SU-DHL-6 (cell line): ENCODE data around the gene F11R.

Source experiments
- H2AFZ ChIP-seq: fragments of 200-600 bp; sonication (generic); 2 replicates; pipeline ENCODE4 v1.6.1; 2014; ENCODE audit warnings: low read depth, mild to moderate bottlenecking, moderate library complexity, mixed read lengths, antibody characterized with exemption, low read length; ENCODE audit not compliant: severe bottlenecking
- H3F3A ChIP-seq: fragments of 200-600 bp; shearing (Covaris generic); 2 replicates; pipeline ENCODE4 v1.6.0; 2016; ENCODE audit warnings: antibody characterized with exemption, mild to moderate bottlenecking; ENCODE audit not compliant: insufficient read depth
- H3K27ac ChIP-seq: fragments of 200-600 bp; sonication (generic); 2 replicates; pipeline ENCODE4 v1.5.1; 2016; ENCODE audit warnings: low read depth, mild to moderate bottlenecking, low read length, moderate library complexity, mixed read lengths
- H3K27me3 ChIP-seq: fragments of 200-600 bp; sonication (generic), shearing (Covaris generic); 2 replicates; pipeline ENCODE4 v1.6.0; 2014; ENCODE audit warnings: mild to moderate bottlenecking, low read length
- H3K36me3 ChIP-seq: fragments of 200-600 bp; sonication (generic); 2 replicates; pipeline ENCODE4 v1.6.1; 2014; ENCODE audit warnings: mild to moderate bottlenecking, low read length, mixed read lengths
- H3K4me2 ChIP-seq: fragments of 300-600, 200-600 bp; shearing (Covaris generic), sonication (generic); 2 replicates; pipeline ENCODE4 v1.6.0; 2014; ENCODE audit warnings: low read length, low read depth, mild to moderate bottlenecking; ENCODE audit not compliant: poor library complexity, severe bottlenecking
- H3K4me3 ChIP-seq: fragments of 200-600 bp; sonication (generic); 2 replicates; pipeline ENCODE4 v1.5.1; 2014; ENCODE audit warnings: antibody characterized with exemption, low read length, mild to moderate bottlenecking, mixed read lengths; ENCODE audit not compliant: insufficient read depth, poor library complexity, severe bottlenecking
- H3K79me2 ChIP-seq: fragments of 200-600 bp; sonication (generic); 2 replicates; pipeline ENCODE4 v1.6.1; 2014; ENCODE audit warnings: mild to moderate bottlenecking, low read length, moderate library complexity; ENCODE audit not compliant: insufficient read depth
- H3K9ac ChIP-seq: fragments of 200-600 bp; sonication (generic); 2 replicates; pipeline ENCODE4 v1.7.0; 2014; ENCODE audit warnings: mild to moderate bottlenecking, low read length
- H3K9me2 ChIP-seq: fragments of 200-600 bp; sonication (generic); replicated peaks from 2 replicates; pipeline ENCODE4 v1.6.1; 2014; ENCODE audit warnings: low read length; ENCODE audit not compliant: insufficient read depth
- H3K9me3 ChIP-seq: fragments of 200-600 bp; sonication (generic); 2 replicates; pipeline ENCODE4 v1.6.1; 2014; ENCODE audit warnings: low read length, mixed read lengths; ENCODE audit not compliant: insufficient read depth
- H4K20me1 ChIP-seq: fragments of 200-600 bp; sonication (generic); 2 replicates; pipeline ENCODE4 v1.6.1; 2014; ENCODE audit warnings: low read depth, mild to moderate bottlenecking, antibody characterized with exemption, low read length, moderate library complexity, mixed read lengths
- EZH2phosphoT487 ChIP-seq: fragments of 200-600 bp; sonication (generic), shearing (Covaris generic); conservative IDR thresholded peaks from 2 replicates; pipeline ENCODE4 v1.6.1; 2018; ENCODE audit warnings: mild to moderate bottlenecking, antibody characterized with exemption, low read length, moderate library complexity, mixed read lengths
- TF ChIP-seq, protein P1 (sequence below): fragments of 200-600 bp; sonication (generic); IDR thresholded peaks from one replicate; pipeline ENCODE4 v1.5.1; 2017; ENCODE audit warnings: antibody characterized with exemption, mild to moderate bottlenecking, low read length, moderate library complexity; ENCODE audit not compliant: insufficient read depth, poor library complexity, severe bottlenecking

Gene F11R

GRCh38 chr1:161006563-161006962 lies 14.4 kb downstream of the F11R start:
- no peaks in the 10 kb centered on the region for H4K20me1 ChIP-seq
- TF ChIP-seq, protein P1, sequence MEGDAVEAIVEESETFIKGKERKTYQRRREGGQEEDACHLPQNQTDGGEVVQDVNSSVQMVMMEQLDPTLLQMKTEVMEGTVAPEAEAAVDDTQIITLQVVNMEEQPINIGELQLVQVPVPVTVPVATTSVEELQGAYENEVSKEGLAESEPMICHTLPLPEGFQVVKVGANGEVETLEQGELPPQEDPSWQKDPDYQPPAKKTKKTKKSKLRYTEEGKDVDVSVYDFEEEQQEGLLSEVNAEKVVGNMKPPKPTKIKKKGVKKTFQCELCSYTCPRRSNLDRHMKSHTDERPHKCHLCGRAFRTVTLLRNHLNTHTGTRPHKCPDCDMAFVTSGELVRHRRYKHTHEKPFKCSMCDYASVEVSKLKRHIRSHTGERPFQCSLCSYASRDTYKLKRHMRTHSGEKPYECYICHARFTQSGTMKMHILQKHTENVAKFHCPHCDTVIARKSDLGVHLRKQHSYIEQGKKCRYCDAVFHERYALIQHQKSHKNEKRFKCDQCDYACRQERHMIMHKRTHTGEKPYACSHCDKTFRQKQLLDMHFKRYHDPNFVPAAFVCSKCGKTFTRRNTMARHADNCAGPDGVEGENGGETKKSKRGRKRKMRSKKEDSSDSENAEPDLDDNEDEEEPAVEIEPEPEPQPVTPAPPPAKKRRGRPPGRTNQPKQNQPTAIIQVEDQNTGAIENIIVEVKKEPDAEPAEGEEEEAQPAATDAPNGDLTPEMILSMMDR, result no peak
- no peak for TF ChIP-seq EZH2phosphoT487
- no peak overlapping the region for H3K4me2 ChIP-seq
- H3K27me3 ChIP-seq, result no peaks in the 10 kb centered on the region
- no peak overlapping the region for H2AFZ ChIP-seq
- no peaks in the 10 kb centered on the region for H3K9me3 ChIP-seq
- H3K9ac ChIP-seq, result no peak overlapping the region
- H3K4me3 ChIP-seq, result no peak overlapping the region
- no peaks in the 10 kb centered on the region for H3F3A ChIP-seq
- no peak overlapping the region for H3K27ac ChIP-seq
- H3K9me2 ChIP-seq, result no peaks in the 10 kb centered on the region
- no peaks in the 10 kb centered on the region for H3K36me3 ChIP-seq
- no peaks in the 10 kb centered on the region; the same call in 1 of the 2 replicates for H3K79me2 ChIP-seq

GRCh38 chr1:161001525-161001924 lies 19.4 kb downstream of the F11R start:
- Histone ChIP-seq H3K4me2 (no peak overlapping the region), H3K9me3 (no peaks in the 10 kb centered on the region), H3K9ac (no peak overlapping the region), H3K27ac (no peak overlapping the region), H3K27me3 (no peaks in the 10 kb centered on the region), H3F3A (no peaks in the 10 kb centered on the region), H3K9me2 (no peaks in the 10 kb centered on the region), H3K36me3 (no peaks in the 10 kb centered on the region), H3K4me3 (no peak overlapping the region), H3K79me2 (no peaks in the 10 kb centered on the region), H4K20me1 (no peaks in the 10 kb centered on the region), H2AFZ (no peak overlapping the region)
- TF ChIP-seq, protein P1, result no peak
- TF ChIP-seq EZH2phosphoT487, result no peak

DNA sequence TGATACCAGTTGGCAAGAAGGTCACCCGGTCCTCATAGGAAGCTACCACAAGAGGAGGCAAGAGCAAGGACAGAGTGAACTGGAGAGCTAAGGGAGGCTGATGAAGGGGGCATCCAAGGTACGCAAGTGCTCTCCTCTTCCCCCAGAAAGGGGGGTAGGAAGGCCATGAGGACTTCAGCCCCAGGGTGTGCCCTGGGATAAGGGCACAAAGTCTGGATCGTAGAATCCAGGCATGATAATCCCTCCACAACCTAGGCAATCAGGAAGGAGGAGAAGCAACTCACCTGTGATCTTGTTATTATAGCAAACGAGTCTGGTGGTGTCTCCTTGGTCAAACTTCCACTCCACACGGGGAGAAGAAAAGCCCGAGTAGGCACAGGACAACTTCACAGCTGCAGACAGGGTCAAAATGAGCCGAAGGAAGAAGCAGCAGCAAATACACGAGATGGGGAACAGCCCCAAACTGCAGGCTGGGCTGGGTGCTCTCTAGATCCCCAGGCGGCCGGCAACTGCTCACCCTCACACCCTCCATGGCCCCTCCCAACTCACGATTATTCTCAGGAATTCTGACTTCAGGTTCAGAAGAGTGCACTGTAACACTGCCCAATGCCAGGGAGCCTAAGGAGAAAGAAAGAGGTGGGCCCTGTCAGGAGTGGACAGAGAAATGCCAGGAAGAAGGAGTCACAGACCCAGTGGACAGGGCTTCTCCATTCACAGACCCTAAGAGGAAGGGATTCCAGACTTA lies 20.0 kb downstream of the F11R start:
- no peak overlapping the region for H2AFZ ChIP-seq
- H3K79me2 ChIP-seq, result no peaks in the 10 kb centered on the region
- no peaks in the 10 kb centered on the region for H3K9me3 ChIP-seq
- no peaks in the 10 kb centered on the region for H3K27me3 ChIP-seq
- H3K9ac ChIP-seq, result no peak overlapping the region
- no peak overlapping the region for H3K4me3 ChIP-seq
- H4K20me1 ChIP-seq, result no peaks in the 10 kb centered on the region
- no peaks in the 10 kb centered on the region for H3F3A ChIP-seq
- no peak overlapping the region for H3K4me2 ChIP-seq
- H3K36me3 ChIP-seq, result no peaks in the 10 kb centered on the region
- TF ChIP-seq, protein P1, result no peak
- no peak for TF ChIP-seq EZH2phosphoT487
- no peaks in the 10 kb centered on the region for H3K9me2 ChIP-seq
- H3K27ac ChIP-seq, result no peak overlapping the region
